ENCODE data around the gene KLK2.

KLK2 gene

DNA sequence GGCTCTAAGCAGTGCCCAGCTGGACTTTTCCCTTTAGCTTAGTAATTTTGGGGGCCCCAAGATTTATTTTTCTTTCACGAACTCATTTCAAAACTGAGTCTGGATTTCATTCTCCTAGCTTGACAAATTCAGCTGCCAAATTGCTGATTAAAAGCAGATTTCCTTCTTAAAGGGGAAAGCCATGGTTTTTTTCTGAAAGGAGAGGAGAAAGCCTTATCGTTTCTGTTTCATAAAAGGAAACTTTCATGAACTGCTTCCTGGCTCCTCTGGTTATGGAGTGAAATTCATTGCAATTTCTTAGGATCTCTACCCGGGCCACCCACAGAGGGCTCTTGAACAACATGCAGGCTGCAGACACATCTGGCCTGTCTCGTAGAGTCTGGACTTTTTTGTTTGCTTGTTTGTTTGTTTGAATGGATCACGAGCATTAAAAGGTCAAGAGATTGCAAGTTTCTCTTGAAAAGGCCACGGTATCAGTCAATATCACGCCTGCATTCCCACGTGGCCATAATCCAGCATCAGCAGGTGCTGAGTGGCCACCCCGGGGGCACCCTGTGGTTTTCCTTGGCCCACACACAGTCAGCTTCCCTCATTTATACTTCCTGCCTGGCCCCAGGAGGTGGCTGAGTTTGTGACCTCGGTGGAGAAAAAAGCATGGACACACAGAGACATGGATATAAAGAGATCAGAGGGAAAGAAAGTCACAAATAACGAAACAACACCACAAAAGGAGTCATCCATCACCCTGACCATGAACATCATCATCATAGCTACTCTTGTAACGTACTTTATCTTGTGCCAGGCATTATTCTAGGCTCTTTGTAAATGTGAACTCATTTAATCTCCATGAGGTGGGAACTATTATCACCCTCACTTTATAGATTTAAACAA lies 48.4 kb downstream of the KLK2 start:
- H3K4me3 ChIP-seq (ENCODE audit: low read length), result no peak overlapping the region
- no peak for DNase-seq (ENCODE audit: low read depth)
- TF ChIP-seq, protein P1, sequence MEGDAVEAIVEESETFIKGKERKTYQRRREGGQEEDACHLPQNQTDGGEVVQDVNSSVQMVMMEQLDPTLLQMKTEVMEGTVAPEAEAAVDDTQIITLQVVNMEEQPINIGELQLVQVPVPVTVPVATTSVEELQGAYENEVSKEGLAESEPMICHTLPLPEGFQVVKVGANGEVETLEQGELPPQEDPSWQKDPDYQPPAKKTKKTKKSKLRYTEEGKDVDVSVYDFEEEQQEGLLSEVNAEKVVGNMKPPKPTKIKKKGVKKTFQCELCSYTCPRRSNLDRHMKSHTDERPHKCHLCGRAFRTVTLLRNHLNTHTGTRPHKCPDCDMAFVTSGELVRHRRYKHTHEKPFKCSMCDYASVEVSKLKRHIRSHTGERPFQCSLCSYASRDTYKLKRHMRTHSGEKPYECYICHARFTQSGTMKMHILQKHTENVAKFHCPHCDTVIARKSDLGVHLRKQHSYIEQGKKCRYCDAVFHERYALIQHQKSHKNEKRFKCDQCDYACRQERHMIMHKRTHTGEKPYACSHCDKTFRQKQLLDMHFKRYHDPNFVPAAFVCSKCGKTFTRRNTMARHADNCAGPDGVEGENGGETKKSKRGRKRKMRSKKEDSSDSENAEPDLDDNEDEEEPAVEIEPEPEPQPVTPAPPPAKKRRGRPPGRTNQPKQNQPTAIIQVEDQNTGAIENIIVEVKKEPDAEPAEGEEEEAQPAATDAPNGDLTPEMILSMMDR (IDR thresholded peaks at IDR 0.05; ENCODE audit: insufficient read depth, low read depth, low read length, missing control alignments), result no peak

- DNase-seq (ENCODE audit: low read depth), result peak; percentile 83
- no peak overlapping the region for H3K4me3 ChIP-seq (ENCODE audit: low read length)
- TF ChIP-seq, protein P1 (IDR thresholded peaks at IDR 0.05; ENCODE audit: insufficient read depth, low read depth, low read length, missing control alignments), result peak; percentile 86
Measured at GRCh38 chr19:50922317-50922853, 49.1 kb downstream of the KLK2 start.

DNA sequence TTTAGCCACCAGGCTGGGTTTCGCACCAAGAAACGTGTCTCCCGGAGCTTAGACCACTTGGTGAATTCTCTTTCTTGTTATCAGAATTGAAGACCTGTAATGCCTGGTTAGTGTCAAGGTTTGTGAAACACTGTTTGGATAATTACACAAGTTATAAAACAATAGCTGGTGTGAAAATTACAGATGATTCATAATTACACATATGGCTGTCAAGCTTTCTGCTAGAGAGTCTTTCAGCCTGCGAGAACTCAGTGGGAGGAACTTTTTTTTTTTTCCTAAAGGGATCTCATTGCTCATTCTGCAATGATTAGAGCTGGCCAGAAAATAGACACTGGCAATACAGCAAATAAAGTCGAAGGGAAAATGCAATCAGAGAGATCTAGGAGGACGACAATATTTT lies 51.3 kb downstream of the KLK2 start:
- peak; percentile 50 for DNase-seq (ENCODE audit: low read depth)
- no peak overlapping the region for H3K4me3 ChIP-seq (ENCODE audit: low read length)
- TF ChIP-seq, protein P1 (IDR thresholded peaks at IDR 0.05; ENCODE audit: insufficient read depth, low read depth, low read length, missing control alignments), result no peak

DNA sequence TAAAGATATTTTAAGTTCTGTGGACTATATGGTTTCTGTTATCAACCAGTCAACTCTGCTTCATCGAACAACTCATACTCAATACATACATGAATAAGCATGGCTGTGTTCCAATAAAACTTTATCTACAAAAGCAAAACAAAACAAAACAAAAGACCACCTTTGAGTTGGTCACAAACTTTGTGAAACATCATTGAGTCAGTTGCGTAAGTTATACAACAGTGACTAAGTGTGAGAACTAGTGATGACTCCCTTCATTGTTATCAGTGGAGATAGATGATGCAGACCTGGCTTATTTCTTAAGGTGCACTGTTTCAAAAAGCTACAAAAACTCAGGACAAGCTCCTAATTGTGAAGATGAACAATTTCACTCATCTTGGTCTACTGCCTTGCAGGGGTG lies 52.5 kb downstream of the KLK2 start:
- DNase-seq (ENCODE audit: low read depth), result peak; percentile 56
- no peak overlapping the region for H3K4me3 ChIP-seq (ENCODE audit: low read length)
- TF ChIP-seq, protein P1 (IDR thresholded peaks at IDR 0.05; ENCODE audit: insufficient read depth, low read depth, low read length, missing control alignments), result no peak

DNA sequence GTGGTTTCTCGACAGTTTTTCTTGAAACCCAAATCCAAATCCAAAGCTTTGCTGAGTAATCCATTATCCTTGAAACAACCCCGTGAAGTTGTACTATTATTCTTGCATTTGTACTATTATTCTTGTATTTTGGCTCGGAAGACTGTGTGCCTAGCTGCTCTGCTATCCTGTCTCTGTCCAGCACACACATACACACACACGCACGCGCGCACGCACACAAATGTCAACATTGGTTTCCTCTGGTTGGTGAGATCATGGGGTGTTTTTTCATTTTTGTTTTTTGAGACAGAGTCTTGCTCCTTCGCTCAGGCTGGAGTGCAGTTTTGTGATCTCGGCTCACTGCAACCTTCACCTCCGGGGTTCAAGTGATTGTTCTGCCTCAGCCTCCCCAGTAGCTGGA lies 52.9 kb downstream of the KLK2 start:
- H3K4me3 ChIP-seq (ENCODE audit: low read length), result no peak overlapping the region
- no peak for DNase-seq (ENCODE audit: low read depth)
- TF ChIP-seq, protein P1 (IDR thresholded peaks at IDR 0.05; ENCODE audit: insufficient read depth, low read depth, low read length, missing control alignments), result no peak

DNA sequence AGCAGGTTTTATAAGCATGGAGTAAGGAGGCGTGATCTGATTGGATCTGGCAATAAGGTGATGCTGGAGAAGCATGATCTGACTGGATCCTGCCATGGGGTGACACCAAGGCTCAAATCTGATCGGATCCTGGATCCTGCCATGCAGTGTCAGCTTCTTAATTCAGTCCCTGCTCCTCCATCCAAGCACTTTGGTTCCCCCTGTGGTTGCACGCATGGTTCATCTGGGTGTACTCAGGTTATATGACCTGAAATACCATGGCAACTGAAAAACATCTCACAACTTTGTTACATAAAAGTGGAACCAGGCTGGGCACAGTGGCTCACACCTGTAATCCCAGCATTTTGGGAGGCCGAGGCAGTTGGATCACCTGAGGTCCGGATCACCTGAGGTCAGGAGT lies 55.6 kb downstream of the KLK2 start:
- TF ChIP-seq, protein P1 (IDR thresholded peaks at IDR 0.05; ENCODE audit: insufficient read depth, low read depth, low read length, missing control alignments), result no peak
- DNase-seq (ENCODE audit: low read depth), result no peak
- no peak overlapping the region for H3K4me3 ChIP-seq (ENCODE audit: low read length)
